NCI-H226 (cell line): ENCODE results near the gene NDUFB4.

Source experiments
- DNase-seq: peaks from one replicate; pipeline ENCODE4 v3.0.0-alpha.2; 2015

Gene NDUFB4

DNA sequence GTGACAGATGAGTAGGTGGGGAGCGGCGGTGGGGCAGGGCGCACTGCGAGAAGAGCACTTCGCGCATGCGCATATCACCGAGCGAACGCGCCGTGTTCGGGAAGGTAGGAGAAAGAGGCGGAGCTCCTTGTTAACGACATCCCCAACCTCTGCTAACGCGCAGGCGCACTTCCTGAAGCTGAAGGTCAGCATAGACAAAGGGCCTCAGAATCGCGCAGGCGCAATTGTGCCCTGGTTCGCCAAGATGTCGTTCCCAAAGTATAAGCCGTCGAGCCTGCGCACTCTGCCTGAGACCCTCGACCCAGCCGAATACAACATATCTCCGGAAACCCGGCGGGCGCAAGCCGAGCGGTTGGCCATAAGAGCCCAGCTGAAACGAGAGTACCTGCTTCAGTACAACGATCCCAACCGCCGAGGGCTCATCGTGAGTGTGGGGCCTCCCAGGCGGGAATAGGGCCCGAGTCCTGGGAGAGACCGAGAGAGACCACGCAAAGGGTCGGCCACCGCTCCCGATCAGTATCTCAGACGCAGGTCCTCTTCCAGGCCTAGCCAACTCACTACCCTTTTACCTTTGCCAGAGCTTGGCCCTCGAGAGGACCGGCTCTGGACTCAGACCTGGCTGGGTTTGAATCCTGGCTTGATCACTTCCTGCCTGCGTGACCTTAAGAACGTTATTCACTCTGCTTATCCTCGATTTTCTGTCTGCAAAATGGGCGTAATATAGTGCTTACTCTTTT lies at the start of gene NDUFB4:
TSS of gene NDUFB4 (plus strand) at position 221 of the 737 bp plus-strand sequence. CDS start at position 245, 24 bp downstream.
- DNase-seq: peak; percentile 86

DNA sequence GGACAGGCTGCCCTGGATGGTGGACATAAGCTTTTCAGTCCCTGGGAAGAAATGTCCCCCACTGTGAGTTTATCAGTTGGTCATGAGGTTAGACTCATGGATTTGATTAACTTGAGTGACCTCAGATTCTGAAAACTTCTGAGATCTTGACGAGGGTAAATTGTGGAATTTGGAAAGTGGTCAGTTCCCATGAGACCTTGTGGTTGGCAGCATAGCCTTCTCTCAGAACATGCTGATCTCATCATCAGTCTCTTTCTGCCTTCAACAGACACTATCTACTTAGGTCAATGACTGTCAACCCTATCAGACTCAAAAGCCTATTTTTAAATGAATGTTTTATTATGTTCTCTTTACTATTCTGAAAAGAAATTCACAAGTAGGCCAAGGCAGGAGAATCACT lies 45.6 kb upstream of the NDUFB4 start:
- no peak for DNase-seq

DNA sequence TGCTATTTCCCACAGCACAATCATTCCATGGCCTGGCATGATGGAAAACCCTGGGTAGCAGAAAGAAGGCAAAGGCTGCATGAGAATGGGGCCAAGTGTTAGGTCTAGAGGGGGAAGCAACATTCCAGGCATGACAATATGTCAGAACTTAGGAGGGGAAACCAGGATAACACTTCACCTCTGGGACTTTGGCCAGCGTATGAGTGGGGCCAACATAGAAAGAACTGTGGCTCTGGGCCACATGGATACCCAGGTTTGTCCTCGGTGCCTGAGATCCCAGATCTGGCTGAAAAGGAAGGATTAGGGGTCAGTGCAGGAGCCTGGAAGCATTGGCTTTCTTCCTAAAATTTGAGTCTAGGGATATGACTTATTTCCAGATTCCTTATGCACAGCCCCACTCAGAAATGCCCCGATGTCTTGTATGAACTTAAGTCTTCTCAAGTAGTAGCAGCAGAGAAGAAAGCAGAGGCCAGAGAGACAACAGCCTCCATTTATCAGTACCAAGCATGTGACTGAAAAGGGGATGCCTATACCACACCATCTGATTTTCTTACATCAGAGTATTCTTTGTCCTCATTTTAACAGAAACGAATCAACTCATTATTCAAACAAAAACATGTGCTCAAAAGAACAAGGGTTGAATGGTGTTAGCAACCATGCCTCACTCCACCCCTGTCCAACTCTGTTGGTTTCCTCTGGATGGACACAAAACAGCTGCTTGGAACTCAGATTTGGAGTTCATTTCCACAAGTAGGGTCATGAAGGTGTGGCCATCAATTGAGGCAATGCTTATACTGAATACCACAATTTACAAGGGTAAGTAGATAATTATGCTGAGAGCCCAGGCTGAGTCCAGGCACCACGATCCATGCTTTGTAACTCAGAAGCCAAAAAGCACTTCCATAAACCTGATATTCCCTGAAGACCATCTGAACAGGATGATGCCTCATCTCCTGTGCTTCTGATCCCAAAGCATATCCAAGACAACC lies 43.7 kb upstream of the NDUFB4 start:
- no peak for DNase-seq

DNA sequence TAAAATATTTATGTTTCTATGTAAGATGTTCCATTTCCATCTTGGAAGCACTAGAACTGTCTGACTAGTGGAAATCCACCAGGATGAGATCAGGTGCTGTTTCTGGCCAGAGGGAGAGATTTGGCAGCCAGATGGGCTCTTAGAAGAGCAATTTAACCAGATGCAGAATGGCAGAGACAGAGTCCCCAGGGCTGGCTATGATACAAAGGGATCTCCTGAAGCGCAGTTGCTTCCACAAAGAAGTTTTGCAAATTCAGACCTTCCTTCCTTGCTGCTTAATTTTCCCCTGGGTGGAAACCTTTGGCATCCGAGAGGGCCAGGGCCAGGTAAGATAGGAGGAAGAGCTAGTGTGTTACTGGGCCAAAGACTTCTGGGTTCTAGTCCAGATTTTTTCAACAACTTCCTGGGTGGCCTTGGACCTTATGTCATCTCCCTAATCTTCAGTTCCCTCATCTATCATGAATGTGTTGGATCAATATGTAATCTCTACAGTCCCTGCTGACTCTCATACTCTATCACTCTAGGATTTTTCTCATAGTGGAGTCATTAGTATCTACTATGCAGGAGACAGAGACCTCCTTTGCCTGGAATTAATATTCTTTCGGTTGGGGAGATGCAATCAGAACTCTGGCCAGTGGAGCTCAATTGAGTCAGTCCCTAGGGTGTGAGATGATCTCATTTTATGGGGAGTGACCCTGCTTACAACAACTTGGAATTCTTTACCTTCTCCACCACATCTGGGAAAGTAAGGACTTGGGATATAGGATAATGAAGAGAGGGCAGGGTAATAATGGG lies 41.1 kb upstream of the NDUFB4 start:
- no peak for DNase-seq

DNA sequence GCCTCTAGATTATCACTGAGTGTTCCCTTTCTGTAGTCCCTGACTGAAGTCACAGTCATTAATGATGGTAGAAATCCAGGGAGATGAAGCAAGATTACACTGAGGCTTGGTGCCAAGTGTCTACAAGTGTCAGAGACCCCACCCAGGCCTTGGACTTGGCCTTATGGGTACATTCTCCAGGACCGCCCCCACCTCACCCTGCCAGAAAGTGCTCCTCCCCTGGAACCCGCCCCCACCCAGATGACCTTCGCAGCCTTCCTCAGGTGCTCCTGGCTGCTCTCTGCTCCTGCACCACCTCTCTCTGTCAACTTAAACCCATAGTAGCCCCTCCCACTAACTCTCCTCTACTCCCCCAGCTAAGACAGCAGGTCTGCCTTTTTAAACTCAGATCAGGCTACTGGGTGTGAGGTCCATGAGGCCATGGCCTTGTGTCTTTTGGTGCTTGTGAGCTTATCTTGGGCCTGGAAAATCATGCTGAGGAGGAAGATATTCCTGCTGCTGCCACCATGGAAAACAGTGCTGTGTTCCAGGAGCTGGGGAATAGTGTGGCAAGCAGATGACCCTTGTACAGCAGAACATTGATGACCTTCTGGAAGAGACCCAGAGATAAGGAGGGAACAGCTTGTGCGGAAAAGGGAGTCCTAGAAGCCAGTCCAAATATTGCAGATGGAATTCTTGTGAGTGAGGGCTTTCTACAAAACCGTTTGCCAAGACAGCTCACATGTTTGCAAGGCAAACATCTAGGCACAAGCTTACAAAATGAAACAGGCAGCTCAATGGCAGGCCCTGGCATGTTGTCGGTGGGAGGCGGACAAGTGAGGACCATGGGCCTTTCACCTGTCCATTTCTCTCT lies 40.3 kb upstream of the NDUFB4 start:
- DNase-seq: no peak

DNA sequence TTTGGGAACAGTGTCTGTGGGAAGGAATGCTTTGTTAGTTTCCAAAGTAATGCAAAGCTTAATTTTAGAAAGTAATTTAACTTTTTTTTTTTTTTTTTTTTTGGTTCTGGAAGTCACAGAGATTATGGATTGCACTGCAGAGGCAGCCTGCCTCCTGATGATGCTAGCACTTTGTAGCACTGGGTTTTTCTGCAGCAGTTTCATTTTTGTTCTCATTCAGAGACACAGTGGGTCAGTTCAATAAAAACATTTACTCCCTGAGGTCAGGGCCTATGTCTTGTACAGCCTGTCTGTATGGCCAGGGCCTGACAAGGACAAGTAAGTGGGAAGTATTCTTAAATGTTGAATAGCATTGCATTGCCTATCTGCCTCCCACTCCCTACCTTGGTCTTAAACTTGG lies 39.0 kb upstream of the NDUFB4 start:
- DNase-seq: no peak

DNA sequence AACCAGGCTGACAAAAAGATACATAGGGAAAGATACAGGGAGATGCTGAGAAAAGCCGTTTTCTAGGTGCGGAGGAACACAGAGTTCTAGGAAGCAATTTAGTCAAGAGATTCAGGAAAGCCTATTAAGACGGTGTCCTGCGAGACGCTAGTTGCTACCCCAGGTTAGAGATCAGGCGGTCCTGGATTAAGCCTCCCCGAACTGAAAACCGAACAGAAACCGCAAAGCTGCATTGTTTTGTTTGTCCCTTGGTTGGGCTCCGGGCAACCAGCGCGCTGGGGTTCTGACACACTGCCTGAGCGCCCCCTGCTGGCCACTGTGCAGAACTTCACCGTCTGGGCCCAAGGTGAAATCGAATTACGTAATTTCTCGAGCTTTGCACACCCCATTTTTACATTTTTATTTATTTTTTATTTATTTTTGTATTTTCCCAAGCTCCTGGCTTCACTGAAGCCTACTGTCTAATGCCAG lies 37.3 kb upstream of the NDUFB4 start:
- peak; percentile 73 for DNase-seq

DNA sequence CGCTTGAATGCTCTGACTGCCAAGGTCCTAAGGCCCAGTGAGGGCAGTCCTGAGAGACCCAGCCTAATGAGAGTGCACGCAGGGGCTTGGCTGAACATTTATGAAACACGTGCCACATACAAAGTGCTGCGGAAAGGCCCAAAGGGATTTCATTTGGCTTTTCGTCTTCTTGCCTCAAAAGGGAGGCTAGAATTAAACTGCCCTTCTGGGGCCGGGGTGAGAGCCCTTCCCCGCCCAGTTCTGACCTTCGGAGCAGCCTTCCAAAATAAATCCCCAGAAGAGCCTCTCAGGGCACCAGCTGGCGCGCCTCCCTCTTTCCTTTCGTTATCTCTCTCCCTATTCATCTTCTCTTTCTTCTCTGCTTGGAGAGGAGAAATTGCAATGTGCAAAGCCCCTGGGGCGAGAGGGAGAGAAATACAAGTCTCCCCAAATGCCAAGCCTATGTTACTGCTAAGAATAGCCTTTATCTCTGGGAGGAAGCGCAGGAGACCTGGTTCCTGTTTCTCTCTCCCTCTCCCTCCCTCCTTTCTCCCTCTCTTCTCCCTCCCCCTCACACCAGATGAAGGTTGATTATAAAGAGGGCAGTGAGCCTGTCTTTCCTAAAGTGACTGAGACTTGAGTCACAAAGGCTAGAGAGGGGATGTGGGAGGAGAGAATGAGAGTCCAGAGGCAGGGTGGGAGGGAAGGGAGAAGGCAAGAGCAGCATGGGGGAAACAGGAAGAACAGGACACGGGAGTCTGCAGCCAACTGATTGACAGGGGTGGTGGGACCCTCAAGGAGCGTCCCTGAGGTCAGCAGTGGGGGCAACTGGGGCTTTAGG lies 36.7 kb upstream of the NDUFB4 start:
- DNase-seq: peak; percentile 64

DNA sequence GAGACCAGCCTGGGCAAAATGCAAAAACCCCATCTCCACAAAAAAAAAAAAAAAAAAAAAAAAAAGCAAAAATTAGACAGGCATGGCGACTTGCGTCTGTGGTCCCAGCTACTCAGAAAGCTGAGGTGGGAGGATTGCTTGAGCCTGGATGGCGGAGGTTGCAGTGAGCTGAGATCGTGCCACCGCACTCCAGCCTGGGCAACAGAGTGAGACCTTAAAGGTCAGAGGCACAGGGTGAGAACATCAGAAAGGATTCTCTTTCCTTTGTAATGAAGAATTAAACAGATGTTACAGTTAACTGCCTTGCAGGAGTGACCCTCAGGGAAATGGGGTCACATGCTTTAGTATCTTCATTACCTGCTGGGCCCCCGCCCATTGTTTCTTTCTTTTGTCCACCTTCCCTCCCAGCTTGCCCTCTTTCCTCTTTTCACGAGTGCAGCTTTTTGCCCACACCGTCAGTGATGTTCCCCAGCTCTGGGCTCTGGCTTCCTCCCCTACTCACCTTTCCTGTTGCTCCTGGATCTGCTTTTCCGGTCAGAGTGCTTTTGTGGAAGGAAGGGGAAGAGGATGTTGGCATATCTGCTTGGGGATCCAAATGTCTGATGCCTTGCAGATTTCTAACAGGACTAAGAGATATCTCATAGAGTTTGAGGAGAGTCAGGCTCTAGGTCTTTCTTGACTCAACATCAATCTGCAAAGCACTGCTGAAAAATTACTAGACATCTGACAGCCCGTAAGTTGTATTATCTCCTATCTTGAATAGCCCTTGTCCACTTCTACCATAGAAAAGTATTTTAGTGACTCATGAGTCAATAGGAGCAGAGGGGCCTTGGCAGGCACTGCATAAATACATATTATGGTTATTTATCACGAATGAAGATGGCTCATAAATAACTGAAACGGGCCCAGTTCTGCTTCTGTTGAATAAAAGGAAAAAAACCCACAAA lies 35.6 kb upstream of the NDUFB4 start:
- peak; percentile 5 for DNase-seq

DNA sequence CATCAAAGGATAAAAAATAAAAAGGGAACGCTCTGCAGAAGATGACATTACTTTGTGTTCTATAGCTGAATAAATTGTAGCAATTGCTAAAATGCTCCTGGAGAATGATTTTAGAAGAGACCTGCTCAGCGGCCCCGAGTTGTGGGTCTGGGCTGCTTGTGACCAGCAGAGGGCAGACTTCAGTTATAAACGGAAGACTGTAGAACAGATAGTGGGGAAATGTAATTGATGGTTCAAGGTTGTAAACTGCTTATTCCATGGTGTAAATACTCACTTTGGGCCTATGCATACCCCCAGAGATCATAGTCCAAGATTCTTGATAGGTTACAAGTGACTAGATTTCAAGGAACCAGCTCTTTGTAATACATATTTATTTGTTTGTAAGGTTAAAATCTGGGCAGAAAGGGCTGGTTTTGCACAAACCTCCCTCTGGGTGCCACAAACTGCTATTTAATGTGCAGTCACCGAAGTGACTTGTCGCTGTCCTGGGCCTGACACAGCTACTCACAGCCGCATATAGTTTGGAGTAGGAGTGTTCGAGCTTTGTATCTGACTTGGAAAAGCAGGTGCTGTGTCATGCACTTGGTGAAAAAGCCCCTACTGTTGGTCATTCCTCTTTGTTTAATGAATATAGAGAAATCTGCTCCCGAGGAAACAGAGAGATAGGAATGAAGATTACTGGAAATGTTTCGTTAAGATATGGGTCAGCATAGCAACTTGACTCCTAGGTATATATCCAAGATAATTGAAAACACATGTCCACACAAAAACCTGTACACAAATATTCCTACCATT lies 34.7 kb upstream of the NDUFB4 start:
- peak; percentile 18 for DNase-seq

DNA sequence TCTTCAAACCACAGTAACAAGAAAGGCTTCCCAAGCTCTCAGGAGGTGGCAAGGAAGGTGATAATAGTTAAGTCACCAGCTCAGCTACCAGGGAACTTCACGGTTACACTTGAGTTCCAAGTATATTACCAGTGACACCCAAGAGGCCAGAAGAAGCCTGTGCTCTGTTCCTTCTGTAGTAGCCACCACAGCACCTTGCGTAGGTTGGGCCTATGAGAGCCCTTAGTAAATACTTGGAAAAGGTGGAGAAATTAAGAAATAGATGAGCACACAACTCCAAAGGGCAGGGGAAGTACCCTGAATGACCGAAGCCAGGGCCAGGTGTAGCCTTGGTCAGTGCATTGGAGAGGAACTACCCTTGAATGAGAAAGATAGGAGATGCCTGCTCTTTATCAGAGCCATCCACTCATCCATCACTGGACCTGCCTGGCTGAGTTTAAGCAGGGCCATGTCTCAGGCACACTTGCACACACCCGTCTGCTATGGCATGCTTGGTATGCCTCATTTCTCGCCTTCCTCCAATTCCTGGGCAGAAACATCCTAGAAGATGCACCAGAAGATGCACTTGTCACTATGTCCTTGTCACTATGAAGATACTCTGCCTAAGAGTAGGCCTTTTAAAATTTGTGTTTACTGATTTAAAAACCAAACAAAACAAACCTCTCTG lies 32.6 kb upstream of the NDUFB4 start:
- no peak for DNase-seq

DNA sequence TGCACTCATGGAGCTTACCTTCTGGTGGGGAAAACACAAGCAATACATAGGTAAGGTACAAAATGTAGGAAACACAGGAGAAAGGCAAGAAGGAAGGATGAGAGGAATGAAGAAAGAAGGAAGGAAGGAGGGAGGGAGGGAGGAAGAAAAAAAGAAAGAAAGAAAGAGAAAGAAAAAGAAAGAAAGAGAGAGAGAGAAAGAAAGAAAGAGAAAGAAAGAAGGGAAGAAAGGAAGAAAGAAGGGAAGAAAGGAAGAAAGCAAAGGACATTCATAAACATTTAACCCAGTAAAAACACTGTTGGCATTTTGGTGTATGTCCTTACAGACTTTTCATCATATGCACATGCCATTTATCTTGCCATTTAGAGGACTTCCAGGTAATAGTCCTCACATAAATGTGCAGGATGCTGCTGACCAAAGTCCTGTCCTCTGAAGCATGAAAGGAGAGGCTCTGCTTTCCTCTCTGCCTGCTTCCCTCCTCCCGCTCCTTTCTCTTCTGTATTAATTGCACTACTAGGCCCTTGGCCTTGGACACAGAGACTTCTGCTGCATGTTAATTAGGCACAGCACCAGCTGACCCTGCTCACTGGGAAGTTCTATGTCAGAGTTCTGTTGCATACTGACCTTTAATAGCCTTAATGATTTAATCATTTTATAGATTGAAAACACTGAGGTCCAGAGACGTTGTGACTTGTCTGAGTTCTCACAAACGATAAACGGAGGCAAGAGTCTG lies 29.7 kb upstream of the NDUFB4 start:
- no peak for DNase-seq

DNA sequence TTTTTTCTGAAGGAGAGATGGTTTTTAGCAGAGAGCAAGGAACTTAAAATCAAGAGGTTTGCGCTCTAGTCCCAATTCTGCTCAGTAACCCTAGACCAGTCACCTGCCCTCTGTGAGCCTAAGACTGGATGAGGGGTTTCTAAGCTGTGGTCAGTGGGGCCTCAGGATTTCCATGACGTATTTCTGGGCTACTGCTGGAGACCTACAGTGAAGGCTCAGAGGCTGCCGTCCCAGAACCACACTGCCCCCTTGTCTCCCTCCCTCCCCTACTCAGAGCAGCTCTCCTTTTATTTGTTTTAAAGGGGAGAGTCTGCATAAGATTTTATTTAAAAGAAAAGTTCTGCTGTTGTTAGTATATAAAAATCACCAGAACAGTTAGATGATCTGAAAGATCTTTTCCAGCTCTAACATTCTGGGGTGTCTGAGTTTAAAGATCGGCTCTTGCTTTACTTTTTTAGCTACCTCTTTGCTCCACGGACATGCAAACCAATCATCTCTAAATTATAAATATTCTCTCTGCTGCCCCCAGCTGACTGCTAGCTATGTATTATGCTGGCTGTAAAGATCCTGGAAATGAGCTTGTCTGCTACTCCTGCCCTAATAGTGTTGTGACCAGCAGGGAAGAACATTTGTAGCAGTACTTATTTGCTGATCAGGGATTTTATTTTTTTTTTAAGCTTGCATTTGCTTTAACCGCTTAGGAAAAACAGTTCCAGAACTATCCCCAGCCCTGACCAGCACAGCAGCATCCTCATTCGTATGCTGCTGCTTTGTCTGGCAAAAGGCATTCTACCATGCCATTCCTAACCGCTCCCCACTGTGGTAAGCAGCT lies 28.6 kb upstream of the NDUFB4 start:
- DNase-seq: no peak

DNA sequence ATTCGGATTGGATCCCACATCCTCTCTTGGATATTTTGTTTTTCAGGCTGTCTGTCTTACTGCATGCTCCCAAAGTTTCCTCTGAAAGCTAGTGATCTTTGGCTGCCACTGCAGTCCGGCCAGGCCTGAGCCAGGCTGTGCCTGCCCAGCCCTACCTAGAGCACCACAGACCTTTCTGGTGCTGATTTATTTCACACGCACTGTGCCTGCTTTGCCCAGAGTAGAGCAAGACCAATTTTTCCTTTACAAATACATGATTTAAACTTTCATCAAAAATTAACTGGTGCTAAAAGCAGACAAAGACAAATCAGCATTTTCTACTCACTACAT lies 28.0 kb upstream of the NDUFB4 start:
- DNase-seq: no peak

DNA sequence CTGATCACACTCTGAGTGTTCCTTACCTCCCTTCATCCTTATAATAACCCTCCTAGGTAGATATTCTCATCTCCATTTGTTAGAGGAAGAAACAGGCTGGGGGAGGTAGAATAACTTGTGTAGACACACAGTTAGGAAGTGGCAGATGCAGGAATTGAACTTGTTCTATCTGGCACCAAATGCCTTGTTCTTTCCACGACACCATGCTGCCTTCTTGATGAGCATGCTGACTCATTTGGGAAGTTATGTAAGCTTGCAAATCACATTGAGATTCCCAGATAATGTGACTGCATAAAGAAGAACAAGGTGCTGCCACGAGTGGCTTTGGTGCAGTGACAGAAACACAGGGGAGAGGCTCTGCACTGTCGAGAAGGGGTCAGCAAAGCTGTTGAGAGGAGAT lies 27.5 kb upstream of the NDUFB4 start:
- no peak for DNase-seq

DNA sequence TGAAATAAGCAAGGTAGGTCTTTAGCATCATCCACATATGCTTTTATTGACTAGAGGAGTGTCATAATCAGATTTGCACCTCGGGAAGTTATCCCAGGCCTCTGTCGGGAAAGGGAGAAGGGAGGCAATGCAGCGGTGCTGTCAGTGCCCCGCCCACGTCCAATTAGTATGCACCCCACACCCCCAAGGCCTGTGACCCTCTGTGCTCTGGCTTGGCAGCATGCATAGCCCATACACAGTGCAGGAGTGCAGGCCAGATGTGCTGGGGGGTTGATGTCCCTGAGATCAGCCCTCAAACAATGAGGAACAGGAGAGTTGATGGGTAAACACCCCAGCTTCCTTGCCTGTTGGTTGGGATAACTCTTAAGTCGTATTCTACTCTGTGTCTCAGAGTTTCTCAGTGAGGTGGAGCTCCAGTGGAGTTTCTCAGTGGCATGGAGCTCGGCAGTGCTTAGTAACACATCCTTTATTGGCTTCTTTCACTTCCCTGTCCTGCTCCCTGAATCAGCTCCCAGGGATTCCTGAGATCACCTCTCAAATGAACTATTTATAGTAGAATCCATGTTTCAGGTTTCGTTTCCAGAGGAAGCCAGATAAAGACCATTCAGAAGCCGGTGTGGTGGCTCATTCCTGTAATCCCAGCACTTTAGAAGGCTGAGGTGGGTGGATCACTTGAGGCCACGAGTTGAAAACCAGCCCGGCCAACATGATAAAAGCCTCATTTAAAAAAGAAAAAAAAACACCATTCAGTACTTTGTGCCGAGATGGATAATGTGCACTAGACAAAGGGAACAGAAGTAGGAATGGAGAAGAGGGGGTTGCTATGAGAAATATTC lies 26.7 kb upstream of the NDUFB4 start:
- no peak for DNase-seq
